ENCODE measurements around the gene TXNDC17. TPM values are rescaled to one million over a fixed set of nuclear protein-coding genes. Genes with fewer than 3 reads are reported as not detected.
A peak's percentile ranks its signal among the peaks of the same experiment; 100 is the strongest.

TXNDC17 gene
- total and polyA plus RNA-seq, 4 donors = 33.1 to 255 (median 132) TPM

- no peak overlapping the region for H3K9ac ChIP-seq (ENCODE audit: insufficient read depth in 1 of 2, low read length in 2 of 2)
- no peak for DNase-seq
- ATAC-seq (ENCODE audit: insufficient read depth, low FRiP score) = no peak
- H3K27ac ChIP-seq (ENCODE audit: low read depth in 1 of 2, low read length in 1 of 2) = no peak overlapping the region
- 72 to 86% methylated on average over 4 of the region's 4 CpGs for WGBS, 2 donors
- no peak overlapping the region for H3K4me3 ChIP-seq
- no peaks in the 10 kb centered on the region for H3K27me3 ChIP-seq (ENCODE audit: control insufficient read depth in 3 of 3, insufficient read depth in 3 of 3, low read length in 2 of 3)
- H3K36me3 ChIP-seq (ENCODE audit: control insufficient read depth in 4 of 4, insufficient read depth in 4 of 4, low read length in 4 of 4) = peaks cover 13 to 50% (median 35%) of the 10 kb centered on the region in 4 donors
- TF ChIP-seq, protein P1, sequence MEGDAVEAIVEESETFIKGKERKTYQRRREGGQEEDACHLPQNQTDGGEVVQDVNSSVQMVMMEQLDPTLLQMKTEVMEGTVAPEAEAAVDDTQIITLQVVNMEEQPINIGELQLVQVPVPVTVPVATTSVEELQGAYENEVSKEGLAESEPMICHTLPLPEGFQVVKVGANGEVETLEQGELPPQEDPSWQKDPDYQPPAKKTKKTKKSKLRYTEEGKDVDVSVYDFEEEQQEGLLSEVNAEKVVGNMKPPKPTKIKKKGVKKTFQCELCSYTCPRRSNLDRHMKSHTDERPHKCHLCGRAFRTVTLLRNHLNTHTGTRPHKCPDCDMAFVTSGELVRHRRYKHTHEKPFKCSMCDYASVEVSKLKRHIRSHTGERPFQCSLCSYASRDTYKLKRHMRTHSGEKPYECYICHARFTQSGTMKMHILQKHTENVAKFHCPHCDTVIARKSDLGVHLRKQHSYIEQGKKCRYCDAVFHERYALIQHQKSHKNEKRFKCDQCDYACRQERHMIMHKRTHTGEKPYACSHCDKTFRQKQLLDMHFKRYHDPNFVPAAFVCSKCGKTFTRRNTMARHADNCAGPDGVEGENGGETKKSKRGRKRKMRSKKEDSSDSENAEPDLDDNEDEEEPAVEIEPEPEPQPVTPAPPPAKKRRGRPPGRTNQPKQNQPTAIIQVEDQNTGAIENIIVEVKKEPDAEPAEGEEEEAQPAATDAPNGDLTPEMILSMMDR (IDR thresholded peaks at IDR 0.05; ENCODE audit: control extremely low read depth, extremely low read depth) = no peak
- peaks cover 0 to 21% (median 3%) of the 10 kb centered on the region in 5 donors for H3K4me1 ChIP-seq (ENCODE audit: control insufficient read depth in 5 of 5, insufficient read depth in 5 of 5, low read length in 5 of 5)
- no peaks in the 10 kb centered on the region for H3K9me3 ChIP-seq (ENCODE audit: control insufficient read depth in 4 of 4, insufficient read depth in 3 of 4, low read length in 3 of 4)
Observed at GRCh38 chr17:6596941-6597340, 43.9 kb upstream of the TXNDC17 start.

GRCh38 chr17:6597727-6598126, 43.1 kb upstream of the TXNDC17 start:
- WGBS, 2 donors = 48 to 74% methylated on average over 1 of the region's 1 CpG
- H3K27ac ChIP-seq (ENCODE audit: low read depth in 1 of 2, low read length in 1 of 2) = no peak overlapping the region
- ATAC-seq (ENCODE audit: insufficient read depth, low FRiP score) (no peak), DNase-seq (no peak)
- no peaks in the 10 kb centered on the region for H3K27me3 ChIP-seq (ENCODE audit: control insufficient read depth in 3 of 3, insufficient read depth in 3 of 3, low read length in 2 of 3)
- H3K4me3 ChIP-seq = no peak overlapping the region
- no peak overlapping the region for H3K9ac ChIP-seq (ENCODE audit: insufficient read depth in 1 of 2, low read length in 2 of 2)
- no peaks in the 10 kb centered on the region for H3K9me3 ChIP-seq (ENCODE audit: control insufficient read depth in 4 of 4, insufficient read depth in 3 of 4, low read length in 3 of 4)
- TF ChIP-seq, protein P1 (IDR thresholded peaks at IDR 0.05; ENCODE audit: control extremely low read depth, extremely low read depth) = no peak
- H3K36me3 ChIP-seq (ENCODE audit: control insufficient read depth in 4 of 4, insufficient read depth in 4 of 4, low read length in 4 of 4) = peaks cover 13 to 55% (median 34%) of the 10 kb centered on the region in 4 donors
- H3K4me1 ChIP-seq (ENCODE audit: control insufficient read depth in 5 of 5, insufficient read depth in 5 of 5, low read length in 5 of 5) = peaks cover 0 to 21% (median 3%) of the 10 kb centered on the region in 5 donors

DNA sequence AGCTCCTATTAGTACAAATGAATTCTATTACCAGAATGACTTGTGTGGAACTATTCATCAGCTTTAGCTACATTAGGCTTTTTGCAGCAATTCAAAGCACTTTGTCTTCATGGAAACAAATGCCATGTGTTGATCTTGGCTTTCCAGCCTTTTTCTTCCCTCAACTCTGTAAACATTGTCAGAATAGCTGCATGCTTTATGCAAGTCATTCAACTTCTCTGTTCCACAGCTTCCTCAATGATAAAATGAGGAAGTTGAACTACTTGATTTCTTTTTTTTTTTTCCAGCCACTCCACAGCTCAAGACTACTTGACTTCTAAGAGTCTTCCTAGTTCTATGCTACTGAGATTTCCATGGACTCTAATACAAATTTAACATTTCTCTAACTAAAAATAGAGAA, 41.5 kb upstream of the TXNDC17 start:
- DNase-seq = peak in 2 of 3 donors; percentile 66 to 79
- Histone ChIP-seq H3K9ac (ENCODE audit: insufficient read depth in 1 of 2, low read length in 2 of 2) (no peak overlapping the region), H3K27ac (ENCODE audit: low read depth in 1 of 2, low read length in 1 of 2) (no peak overlapping the region), H3K9me3 (ENCODE audit: control insufficient read depth in 4 of 4, insufficient read depth in 3 of 4, low read length in 3 of 4) (no peaks in the 10 kb centered on the region), H3K27me3 (ENCODE audit: control insufficient read depth in 3 of 3, insufficient read depth in 3 of 3, low read length in 2 of 3) (no peaks in the 10 kb centered on the region), H3K4me1 (ENCODE audit: control insufficient read depth in 5 of 5, insufficient read depth in 5 of 5, low read length in 5 of 5) (peaks cover 0 to 32% (median 5%) of the 10 kb centered on the region in 5 donors), H3K4me3 (no peak overlapping the region), H3K36me3 (ENCODE audit: control insufficient read depth in 4 of 4, insufficient read depth in 4 of 4, low read length in 4 of 4) (peaks cover 12 to 53% (median 32%) of the 10 kb centered on the region in 4 donors)
- TF ChIP-seq, protein P1 (IDR thresholded peaks at IDR 0.05; ENCODE audit: control extremely low read depth, extremely low read depth) = no peak
- peak; percentile 72 for ATAC-seq (ENCODE audit: insufficient read depth, low FRiP score)

GRCh38 chr17:6602141-6602540, 38.7 kb upstream of the TXNDC17 start:
- no peak for ATAC-seq (ENCODE audit: insufficient read depth, low FRiP score)
- 93% methylated on average over 2 of the region's 2 CpGs for WGBS, 2 donors

More at GRCh38 chr17:6602141-6602540, 38.7 kb upstream of the TXNDC17 start:
- H3K9ac ChIP-seq (ENCODE audit: insufficient read depth in 1 of 2, low read length in 2 of 2) = no peak overlapping the region
- H3K27ac ChIP-seq (ENCODE audit: low read depth in 1 of 2, low read length in 1 of 2) = no peak overlapping the region
- no peaks in the 10 kb centered on the region for H3K9me3 ChIP-seq (ENCODE audit: control insufficient read depth in 4 of 4, insufficient read depth in 3 of 4, low read length in 3 of 4)
- H3K36me3 ChIP-seq (ENCODE audit: control insufficient read depth in 4 of 4, insufficient read depth in 4 of 4, low read length in 4 of 4) = peaks cover 6 to 59% (median 30%) of the 10 kb centered on the region in 4 donors
- peaks cover 0 to 32% (median 5%) of the 10 kb centered on the region in 5 donors for H3K4me1 ChIP-seq (ENCODE audit: control insufficient read depth in 5 of 5, insufficient read depth in 5 of 5, low read length in 5 of 5)
- DNase-seq = no peak
- TF ChIP-seq, protein P1 (IDR thresholded peaks at IDR 0.05; ENCODE audit: control extremely low read depth, extremely low read depth) = no peak
- H3K27me3 ChIP-seq (ENCODE audit: control insufficient read depth in 3 of 3, insufficient read depth in 3 of 3, low read length in 2 of 3) = no peaks in the 10 kb centered on the region
- no peak overlapping the region for H3K4me3 ChIP-seq
